GM23338 (cell line): ENCODE results near the gene DNAJC1. TPM values are rescaled to one million over a fixed set of nuclear protein-coding genes. Genes with fewer than 3 reads are reported as not detected.

Experiments
- ATAC-seq: fragments of 200-7000 bp; cut with Tn5 transposase; 3 replicates; pipeline ENCODE4 v1.9.1; 2020
- DNase-seq: peaks from one replicate; pipeline ENCODE4 v3.0.0-alpha.2; 2015; ENCODE audit warnings: low spot score
- H2AFZ ChIP-seq: fragments of 200-600 bp; sonication (generic); 2 replicates; pipeline ENCODE4 v1.8.0; 2016; ENCODE audit warnings: antibody characterized with exemption, mild to moderate bottlenecking, moderate library complexity
- H3F3A ChIP-seq: fragments of 200-600 bp; sonication (generic); replicated peaks from 2 replicates; pipeline ENCODE4 v1.8.0; 2017; ENCODE audit warnings: antibody characterized with exemption, mixed run types, low read depth
- H3K27ac ChIP-seq: fragments of 200-600 bp; sonication (generic); 2 replicates; pipeline ENCODE4 v1.6.1; 2016; ENCODE audit warnings: low read depth
- H3K27me3 ChIP-seq: fragments of 200-600 bp; sonication (generic); 2 replicates; pipeline ENCODE4 v1.8.0; 2016; ENCODE audit warnings: mild to moderate bottlenecking, mixed run types, moderate library complexity; ENCODE audit not compliant: insufficient read depth
- H3K36me3 ChIP-seq: fragments of 200-600 bp; sonication (generic); 2 replicates; pipeline ENCODE4 v1.8.0; 2016; ENCODE audit warnings: mild to moderate bottlenecking; ENCODE audit not compliant: insufficient read depth
- H3K4me1 ChIP-seq: fragments of 200-600 bp; sonication (generic); 2 replicates; pipeline ENCODE4 v1.8.0; 2016; ENCODE audit warnings: mild to moderate bottlenecking, moderate library complexity; ENCODE audit not compliant: insufficient read depth
- H3K4me2 ChIP-seq: fragments of 200-600 bp; sonication (generic); 2 replicates; pipeline ENCODE4 v1.7.1; 2017; ENCODE audit warnings: mixed run types
- H3K4me3 ChIP-seq: fragments of 200-600 bp; sonication (generic); 2 replicates; pipeline ENCODE4 v1.6.1; 2016; ENCODE audit warnings: mixed run types
- H3K79me2 ChIP-seq: fragments of 200-600 bp; sonication (generic); replicated peaks from 2 replicates; pipeline ENCODE4 v1.8.0; 2017; ENCODE audit warnings: mild to moderate bottlenecking; ENCODE audit not compliant: insufficient read depth
- H3K9me2 ChIP-seq: fragments of 200-600 bp; sonication (generic); 2 replicates; pipeline ENCODE4 v1.8.0; 2017; ENCODE audit not compliant: insufficient read depth
- H4K20me1 ChIP-seq: fragments of 200-600 bp; sonication (generic); replicated peaks from 2 replicates; pipeline ENCODE4 v1.8.0; 2017; ENCODE audit warnings: mild to moderate bottlenecking; ENCODE audit not compliant: insufficient read depth
- H3K27ac Mint-ChIP-seq: 2 replicates; pipeline ENCODE4 v1.8.0; 2020; ENCODE audit warnings: inconsistent platforms, mild to moderate bottlenecking, moderate library complexity, mixed read lengths
- H3K27me3 Mint-ChIP-seq: 3 replicates; pipeline ENCODE4 v1.8.0; 2022; ENCODE audit warnings: low read depth, mild to moderate bottlenecking, moderate library complexity, mixed read lengths, inconsistent platforms; ENCODE audit not compliant: insufficient read depth, poor library complexity
- H3K36me3 Mint-ChIP-seq: 3 replicates; pipeline ENCODE4 v1.8.0; 2021; ENCODE audit warnings: low read depth, mild to moderate bottlenecking, inconsistent platforms, moderate library complexity, mixed read lengths
- H3K4me1 Mint-ChIP-seq: 3 replicates; pipeline ENCODE4 v1.8.0; 2020; ENCODE audit warnings: mild to moderate bottlenecking, inconsistent platforms, mixed read lengths
- H3K4me3 Mint-ChIP-seq: 3 replicates; pipeline ENCODE4 v1.8.0; 2021; ENCODE audit warnings: moderate library complexity, mild to moderate bottlenecking, inconsistent platforms, mixed read lengths
- H3K9me3 Mint-ChIP-seq: 3 replicates; pipeline ENCODE4 v1.8.0; 2020; ENCODE audit warnings: moderate library complexity, mild to moderate bottlenecking, inconsistent platforms, mixed read lengths
- CREB1 ChIP-seq: fragments of 250-450 bp; sonication (Bioruptor Pico); IDR thresholded peaks from 2 replicates; pipeline ENCODE4 v1.5.0; 2020; ENCODE audit warnings: low read depth, mild to moderate bottlenecking, moderate library complexity
- EZH2phosphoT487 ChIP-seq: fragments of 200-600 bp; sonication (generic); IDR thresholded peaks from one replicate; pipeline ENCODE4 v1.8.1; 2018; ENCODE audit warnings: antibody characterized with exemption; ENCODE audit not compliant: unreplicated experiment
- STAT1 ChIP-seq: IDR thresholded peaks from one replicate; pipeline ENCODE4 v1.6.1; 2016; ENCODE audit warnings: antibody characterized with exemption; ENCODE audit not compliant: unreplicated experiment
- ZNF114 ChIP-seq: fragments of 250-450 bp; sonication (Bioruptor Pico); IDR thresholded peaks from 2 replicates; pipeline ENCODE4 v1.5.0; 2020; ENCODE audit warnings: mild to moderate bottlenecking, moderate library complexity
- ZNF331 ChIP-seq: fragments of 250-450 bp; sonication (Bioruptor Pico); IDR thresholded peaks from 2 replicates; pipeline ENCODE4 v1.5.0; 2020; ENCODE audit warnings: low read depth, mild to moderate bottlenecking, moderate library complexity
- ZNF462 ChIP-seq: fragments of 250-450 bp; sonication (Bioruptor Pico); IDR thresholded peaks from 2 replicates; pipeline ENCODE4 v1.5.0; 2020; ENCODE audit warnings: mild to moderate bottlenecking, moderate library complexity
- polyA plus RNA-seq: library from polyadenylated mRNA; unstranded; fragments of >200 nt; fragmentation: Nextera tagmentation; extraction: Ambion mirVana; gene quantifications from 2 replicates; pipeline ENCODE4 v1.2.1, GENCODE V29; 2016
- total RNA-seq: library from RNA; depleted of rRNA; stranded (reverse); fragments of >200 nt; shearing (Covaris generic); gene quantifications from 2 replicates; pipeline ENCODE4 v1.2.3, GENCODE V29; 2014
- TF ChIP-seq, protein P1 (sequence below), 2 experiments: fragments of 200-600 bp in 1 of 2; sonication (generic) in 1 of 2; conservative IDR thresholded peaks; 2 replicates each; pipeline versions ENCODE4 v1.5.1 to v1.6.1; 2016 to 2017; ENCODE audit warnings: antibody characterized with exemption in 2 of 2, low read depth in 2 of 2, mild to moderate bottlenecking in 2 of 2, moderate library complexity in 1 of 2

DNAJC1 gene
- total and polyA plus RNA-seq, 2 experiments from 2014 or later = 38.6 to 45.3 TPM

DNA sequence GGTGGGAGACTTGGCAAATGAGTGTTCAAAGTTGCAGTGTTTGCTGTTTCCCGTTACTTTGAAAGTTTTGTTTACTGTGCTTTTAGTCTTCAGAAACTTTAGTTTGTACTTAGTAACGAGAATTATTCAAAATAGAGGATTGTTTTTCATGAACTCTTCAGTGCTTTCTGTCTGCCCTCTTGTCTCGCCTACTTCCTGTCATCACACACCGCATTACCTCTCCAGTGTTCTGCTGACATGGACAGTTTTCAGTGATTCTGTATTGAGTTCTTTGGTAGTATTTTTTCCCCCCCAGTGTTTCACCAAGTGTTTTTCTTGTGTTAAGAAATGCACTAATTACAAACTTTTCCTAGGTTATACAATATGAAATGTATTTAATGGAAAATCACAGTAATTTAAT, 262.5 kb downstream of the DNAJC1 start:
- TF ChIP-seq EZH2phosphoT487 (no peak), ZNF114 (CRISPR knock-in tag) (no peak), STAT1 (no peak), ZNF331 (no peak), ZNF462 (CRISPR knock-in tag) (no peak), CREB1 (CRISPR knock-in tag) (no peak)
- TF ChIP-seq, protein P1, sequence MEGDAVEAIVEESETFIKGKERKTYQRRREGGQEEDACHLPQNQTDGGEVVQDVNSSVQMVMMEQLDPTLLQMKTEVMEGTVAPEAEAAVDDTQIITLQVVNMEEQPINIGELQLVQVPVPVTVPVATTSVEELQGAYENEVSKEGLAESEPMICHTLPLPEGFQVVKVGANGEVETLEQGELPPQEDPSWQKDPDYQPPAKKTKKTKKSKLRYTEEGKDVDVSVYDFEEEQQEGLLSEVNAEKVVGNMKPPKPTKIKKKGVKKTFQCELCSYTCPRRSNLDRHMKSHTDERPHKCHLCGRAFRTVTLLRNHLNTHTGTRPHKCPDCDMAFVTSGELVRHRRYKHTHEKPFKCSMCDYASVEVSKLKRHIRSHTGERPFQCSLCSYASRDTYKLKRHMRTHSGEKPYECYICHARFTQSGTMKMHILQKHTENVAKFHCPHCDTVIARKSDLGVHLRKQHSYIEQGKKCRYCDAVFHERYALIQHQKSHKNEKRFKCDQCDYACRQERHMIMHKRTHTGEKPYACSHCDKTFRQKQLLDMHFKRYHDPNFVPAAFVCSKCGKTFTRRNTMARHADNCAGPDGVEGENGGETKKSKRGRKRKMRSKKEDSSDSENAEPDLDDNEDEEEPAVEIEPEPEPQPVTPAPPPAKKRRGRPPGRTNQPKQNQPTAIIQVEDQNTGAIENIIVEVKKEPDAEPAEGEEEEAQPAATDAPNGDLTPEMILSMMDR (conservative IDR thresholded peaks at IDR 0.05; ENCODE audit: low read depth in 2 of 2) = no peak
- Mint-ChIP-seq H3K27me3 (peaks cover 20% of the 10 kb centered on the region), H3K9me3 (no peaks in the 10 kb centered on the region), H3K4me1 (peaks cover 34% of the 10 kb centered on the region), H3K4me3 (no peak overlapping the region), H3K27ac (no peak overlapping the region), H3K36me3 (peaks cover 74% of the 10 kb centered on the region)
- Histone ChIP-seq H3K4me1 (peaks cover 8% of the 10 kb centered on the region), H4K20me1 (no peaks in the 10 kb centered on the region), H3K9me2 (no peaks in the 10 kb centered on the region), H3F3A (peaks cover 3% of the 10 kb centered on the region; the same call in 1 of the 2 replicates), H3K4me2 (no peak overlapping the region), H3K27ac (no peak overlapping the region; the same call in 1 of the 2 replicates), H3K27me3 (no peaks in the 10 kb centered on the region), H3K36me3 (peaks cover 22% of the 10 kb centered on the region), H3K4me3 (no peak overlapping the region), H2AFZ (no peak overlapping the region), H3K79me2 (peaks cover 4% of the 10 kb centered on the region; the same call in 1 of the 2 replicates)
- ATAC-seq (no peak), DNase-seq (no peak)
